Prostate gland (tissue), 2 donors: ENCODE data around the gene COX6B1. TPM values are rescaled to one million over a fixed set of nuclear protein-coding genes. Genes with fewer than 3 reads are reported as not detected.
"Not testable (repeated sequence)": the region's sequence is repeated elsewhere in the genome, so short reads cannot be mapped to it uniquely, and the experiment has no call there.

Experiments
- DNase-seq: peaks from one replicate; pipeline ENCODE4 v3.0.0-alpha.2; 2019; ENCODE audit warnings: low spot score
- H3K27ac ChIP-seq, 2 donors: fragments of 200-600 bp; sonication (generic); 2 replicates each; pipeline ENCODE4 v1.5.1; 2017 to 2019
- H3K27me3 ChIP-seq: fragments of 200-600 bp; sonication (generic); replicated peaks from 2 replicates; pipeline ENCODE4 v1.5.1; 2019; ENCODE audit not compliant: insufficient read depth
- H3K36me3 ChIP-seq, 2 donors: fragments of 200-600 bp; sonication (generic); 1 replicate in 1 of 2; 2 replicates in 1 of 2; pipeline versions ENCODE4 v1.5.1 to v1.8.1; 2017 to 2019
- H3K4me1 ChIP-seq: fragments of 200-600 bp; sonication (generic); replicated peaks from 2 replicates; pipeline ENCODE4 v1.5.1; 2019
- H3K4me3 ChIP-seq, 2 donors: fragments of 200-600 bp; sonication (generic); 2 replicates each; pipeline ENCODE4 v1.5.1; 2017 to 2019
- H3K9me3 ChIP-seq: fragments of 200-600 bp; sonication (generic); 2 replicates; pipeline ENCODE4 v1.5.1; 2017
- CTCF ChIP-seq, 4 experiments: fragments of 200-600 bp in 2 of 4; fragments of 450-650 bp in 2 of 4; sonication (generic) in 2 of 4; IDR thresholded peaks; 1 replicate in 3 of 4; 2 replicates in 1 of 4; pipeline ENCODE4 v1.5.1; 2016 to 2019; ENCODE audit warnings: antibody characterized with exemption in 4 of 4, mild to moderate bottlenecking in 2 of 4, moderate library complexity in 2 of 4
- POLR2A ChIP-seq: fragments of 450-650 bp; IDR thresholded peaks from one replicate; pipeline ENCODE4 v1.6.1; 2016; ENCODE audit warnings: antibody characterized with exemption, mild to moderate bottlenecking
- POLR2AphosphoS5 ChIP-seq: sonication (generic); formaldehyde crosslinking; IDR thresholded peaks from one replicate; pipeline ENCODE4 v1.6.1; 2017; ENCODE audit warnings: antibody characterized with exemption
- WGBS: methylation state at CpG from one replicate; pipeline ENCODE4 v1.1.5; 2018; 5-methylcytosine and 5-hydroxymethylcytosine counted together
- intact Hi-C: fragments of 100-400 bp; cut with DNase I; formaldehyde crosslinking; loops from one replicate; pipeline ENCODE4 v1.14.2; 2022
- total RNA-seq, 2 donors: library from RNA; depleted of rRNA; stranded (reverse); fragments of >200 nt; gene quantifications; one replicate each; pipeline ENCODE4 v1.1.0, GENCODE V29; 2016

Gene COX6B1
- total RNA-seq, 2 donors from 2014 or later, result 334 to 665 TPM

GRCh38 chr19:35670686-35671085 lies 22.6 kb downstream of the COX6B1 start:
- Histone ChIP-seq H3K4me1 (no peaks in the 10 kb centered on the region), H3K36me3 (no peaks in the 10 kb centered on the region), H3K27ac (no peak overlapping the region), H3K4me3 (no peak overlapping the region), H3K27me3 (no peaks in the 10 kb centered on the region), H3K9me3 (no peaks in the 10 kb centered on the region)
- no peak for DNase-seq
- WGBS, result 87% methylated on average over 1 of the region's 1 CpG
- TF ChIP-seq CTCF (IDR thresholded peaks at IDR 0.05) (no peak), POLR2AphosphoS5 (no peak), POLR2A (no peak)
- intact Hi-C loops, result no loop called here

GRCh38 chr19:35671818-35672217 lies 23.7 kb downstream of the COX6B1 start:
- no peak for DNase-seq
- TF ChIP-seq CTCF (IDR thresholded peaks at IDR 0.05), result no peak
- no peak for TF ChIP-seq POLR2AphosphoS5
- TF ChIP-seq POLR2A, result no peak
- Histone ChIP-seq H3K9me3 (no peaks in the 10 kb centered on the region), H3K36me3 (no peaks in the 10 kb centered on the region), H3K27me3 (no peaks in the 10 kb centered on the region), H3K4me3 (no peak overlapping the region), H3K27ac (no peak overlapping the region), H3K4me1 (no peaks in the 10 kb centered on the region)
- 35% methylated on average over 3 of the region's 3 CpGs for WGBS
- intact Hi-C loops, result no loop called here

GRCh38 chr19:35673121-35673804 lies 25.1 kb downstream of the COX6B1 start:
- no peak for TF ChIP-seq CTCF (IDR thresholded peaks at IDR 0.05)
- no peak for TF ChIP-seq POLR2AphosphoS5
- no peak for TF ChIP-seq POLR2A
- intact Hi-C loops, result no loop called here
- H3K27me3 ChIP-seq, result no peaks in the 10 kb centered on the region

GRCh38 chr19:35675589-35676140 lies 27.5 kb downstream of the COX6B1 start:
- no peak for TF ChIP-seq CTCF (IDR thresholded peaks at IDR 0.05)
- TF ChIP-seq POLR2AphosphoS5, result no peak
- TF ChIP-seq POLR2A, result no peak
- Histone ChIP-seq H3K4me1 (no peaks in the 10 kb centered on the region), H3K27me3 (no peaks in the 10 kb centered on the region), H3K36me3 (no peaks in the 10 kb centered on the region), H3K27ac (no peak overlapping the region), H3K4me3 (no peak overlapping the region), H3K9me3 (no peaks in the 10 kb centered on the region)
- WGBS, result 80% methylated on average over 15 of the region's 15 CpGs
- no peak for DNase-seq
- intact Hi-C loops, result no loop called here

More at GRCh38 chr19:35673121-35673804, 25.1 kb downstream of the COX6B1 start:
- no peak overlapping the region for H3K27ac ChIP-seq
- no peak overlapping the region for H3K4me3 ChIP-seq
- WGBS, result 20% methylated on average over 39 of the region's 39 CpGs
- no peaks in the 10 kb centered on the region for H3K36me3 ChIP-seq
- no peak for DNase-seq
- H3K9me3 ChIP-seq, result no peaks in the 10 kb centered on the region
- H3K4me1 ChIP-seq, result no peaks in the 10 kb centered on the region

GRCh38 chr19:35689836-35690235 lies 41.7 kb downstream of the COX6B1 start:
- intact Hi-C loops, result no loop called here
- Histone ChIP-seq H3K27me3 (no peaks in the 10 kb centered on the region), H3K4me1 (no peaks in the 10 kb centered on the region), H3K27ac (no peak overlapping the region), H3K9me3 (no peaks in the 10 kb centered on the region), H3K4me3 (no peak overlapping the region), H3K36me3 (no peaks in the 10 kb centered on the region)
- WGBS, result 40% methylated on average over 4 of the region's 4 CpGs
- TF ChIP-seq POLR2A (no peak), POLR2AphosphoS5 (no peak)
- no peak for DNase-seq

GRCh38 chr19:35691106-35691505 lies 43.0 kb downstream of the COX6B1 start:
- intact Hi-C loops, H3K36me3 ChIP-seq, H3K4me1 ChIP-seq, H3K9me3 ChIP-seq, H3K4me3 ChIP-seq, DNase-seq, H3K27ac ChIP-seq, H3K27me3 ChIP-seq: not testable (repeated sequence)
- WGBS, result 95% methylated on average over 33 of the region's 37 CpGs
